ENCODE measurements around the gene UBALD1. TPM values are rescaled to one million over a fixed set of nuclear protein-coding genes. Genes with fewer than 3 reads are reported as not detected.

UBALD1 gene
- total RNA-seq, 1 experiment from 2014 or later, result 58.4 TPM

GRCh38 chr16:4648917-4649316, 34.2 kb upstream of the UBALD1 start:
- H3K9me2 ChIP-seq (ENCODE audit: insufficient read depth), result no peaks in the 10 kb centered on the region
- H3K79me2 ChIP-seq (ENCODE audit: low read depth), result peaks cover 5% of the 10 kb centered on the region
- peaks cover 5% of the 10 kb centered on the region; the same call in 1 of the 2 replicates for H3K36me3 ChIP-seq (ENCODE audit: low read depth)
- DNase-seq, result no peak
- no peaks in the 10 kb centered on the region for H3K4me1 ChIP-seq (replicated peaks; ENCODE audit: insufficient read depth)
- ChIA-PET CTCF (no interaction called here), POLR2A (ENCODE audit: unreplicated experiment) (no interaction called here)
- no peak for TF ChIP-seq EZH2 (IDR thresholded peaks at IDR 0.05; ENCODE audit: low read depth)
- TF ChIP-seq CTCF (conservative IDR thresholded peaks at IDR 0.05), result no peak
- no peaks in the 10 kb centered on the region for H3F3A ChIP-seq (ENCODE audit: insufficient read depth, low read depth)
- H2AFZ ChIP-seq, result no peak overlapping the region
- H3K27ac ChIP-seq, result no peak overlapping the region
- no peak overlapping the region for H3K4me2 ChIP-seq
- H3K4me3 ChIP-seq, result no peak overlapping the region
- BruUV-seq (replicated peaks), result no TSS peak
- intact Hi-C loops (cut with micrococcal nuclease; ENCODE audit: unreplicated experiment), result no loop called here
- H3K9me3 ChIP-seq (ENCODE audit: insufficient read depth, low read depth), result no peaks in the 10 kb centered on the region
- H4K20me1 ChIP-seq (ENCODE audit: insufficient read depth), result peaks cover 10% of the 10 kb centered on the region; the same call in 1 of the 2 replicates
- no peaks in the 10 kb centered on the region for H3K27me3 ChIP-seq (ENCODE audit: insufficient read depth, low read depth)

GRCh38 chr16:4647644-4647980, 32.9 kb upstream of the UBALD1 start:
- CTCF ChIA-PET, result no interaction called here
- no peak overlapping the region for H2AFZ ChIP-seq

GRCh38 chr16:4646773-4647643, 32.3 kb upstream of the UBALD1 start:
- peaks cover 12% of the 10 kb centered on the region; the same call in 1 of the 2 replicates for H4K20me1 ChIP-seq (ENCODE audit: insufficient read depth)
- ChIA-PET CTCF (no interaction called here), POLR2A (ENCODE audit: unreplicated experiment) (no interaction called here)
- DNase-seq, result no peak
- no peak for TF ChIP-seq CTCF (conservative IDR thresholded peaks at IDR 0.05)
- TF ChIP-seq EZH2 (IDR thresholded peaks at IDR 0.05; ENCODE audit: low read depth), result no peak
- intact Hi-C loops (cut with micrococcal nuclease; ENCODE audit: unreplicated experiment), result no loop called here
- peaks cover 5% of the 10 kb centered on the region; the same call in 1 of the 2 replicates for H3K36me3 ChIP-seq (ENCODE audit: low read depth)
- no peaks in the 10 kb centered on the region for H3K4me1 ChIP-seq (replicated peaks; ENCODE audit: insufficient read depth)
- H3K79me2 ChIP-seq (ENCODE audit: low read depth), result peaks cover 8% of the 10 kb centered on the region
- no peak overlapping the region for H3K27ac ChIP-seq
- H3K4me2 ChIP-seq, result no peak overlapping the region
- BruUV-seq (replicated peaks), result no TSS peak
- no peak overlapping the region for H2AFZ ChIP-seq
- H3K27me3 ChIP-seq (ENCODE audit: insufficient read depth, low read depth), result no peaks in the 10 kb centered on the region
- no peak overlapping the region for H3K4me3 ChIP-seq
- H3F3A ChIP-seq (ENCODE audit: insufficient read depth, low read depth), result no peaks in the 10 kb centered on the region
- no peaks in the 10 kb centered on the region for H3K9me2 ChIP-seq (ENCODE audit: insufficient read depth)
- no peaks in the 10 kb centered on the region for H3K9me3 ChIP-seq (ENCODE audit: insufficient read depth, low read depth)

More at GRCh38 chr16:4647644-4647980, 32.9 kb upstream of the UBALD1 start:
- POLR2A ChIA-PET (ENCODE audit: unreplicated experiment), result no interaction called here
- Histone ChIP-seq H3K36me3 (ENCODE audit: low read depth) (peaks cover 5% of the 10 kb centered on the region; the same call in 1 of the 2 replicates), H3K79me2 (ENCODE audit: low read depth) (peaks cover 8% of the 10 kb centered on the region), H3K4me2 (no peak overlapping the region), H3K4me3 (no peak overlapping the region), H3K4me1 (replicated peaks; ENCODE audit: insufficient read depth) (no peaks in the 10 kb centered on the region), H4K20me1 (ENCODE audit: insufficient read depth) (peaks cover 10% of the 10 kb centered on the region; the same call in 1 of the 2 replicates), H3K9me3 (ENCODE audit: insufficient read depth, low read depth) (no peaks in the 10 kb centered on the region), H3K27me3 (ENCODE audit: insufficient read depth, low read depth) (no peaks in the 10 kb centered on the region), H3K27ac (no peak overlapping the region), H3K9me2 (ENCODE audit: insufficient read depth) (no peaks in the 10 kb centered on the region), H3F3A (ENCODE audit: insufficient read depth, low read depth) (no peaks in the 10 kb centered on the region)
- TF ChIP-seq EZH2 (IDR thresholded peaks at IDR 0.05; ENCODE audit: low read depth), result no peak
- no peak for TF ChIP-seq CTCF (conservative IDR thresholded peaks at IDR 0.05)
- intact Hi-C loops (cut with micrococcal nuclease; ENCODE audit: unreplicated experiment), result no loop called here
- BruUV-seq (replicated peaks), result no TSS peak
- no peak for DNase-seq

All from PC-9 (cell line).